ENCODE measurements around the gene MAGEA3.

MAGEA3 gene

GRCh38 chrX:152738560-152738959 is 40.0 kb downstream of the MAGEA3 start:
- no peak for DNase-seq
